HEK293 (cell line): ENCODE data around the gene ILK.
A peak's percentile ranks its signal among the peaks of the same experiment; 100 is the strongest.

Experiments
- BCL11A ChIP-seq: fragments of 450-650 bp; formaldehyde crosslinking; IDR thresholded peaks from 2 replicates; pipeline ENCODE4 v1.5.1; 2016; ENCODE audit warnings: low read depth, missing biosample characterization, missing genetic modification characterization
- EGR2 ChIP-seq: fragments of 450-650 bp; formaldehyde crosslinking; IDR thresholded peaks from 2 replicates; pipeline ENCODE4 v1.5.1; 2016; ENCODE audit warnings: low read depth, missing biosample characterization, missing genetic modification characterization
- GFI1B ChIP-seq: fragments of 450-650 bp; formaldehyde crosslinking; IDR thresholded peaks from 2 replicates; pipeline ENCODE4 v1.5.1; 2016; ENCODE audit warnings: missing biosample characterization, missing genetic modification characterization
- GLIS1 ChIP-seq: fragments of 450-650 bp; formaldehyde crosslinking; IDR thresholded peaks from 2 replicates; pipeline ENCODE4 v1.5.1; 2016; ENCODE audit warnings: missing biosample characterization, missing genetic modification characterization
- KLF1 ChIP-seq: fragments of 450-650 bp; formaldehyde crosslinking; IDR thresholded peaks from 2 replicates; pipeline ENCODE4 v1.5.1; 2016; ENCODE audit warnings: missing biosample characterization, missing genetic modification characterization
- PATZ1 ChIP-seq: fragments of 450-650 bp; formaldehyde crosslinking; IDR thresholded peaks from 2 replicates; pipeline ENCODE4 v1.5.1; 2016; ENCODE audit warnings: missing biosample characterization, missing genetic modification characterization
- PRDM6 ChIP-seq: fragments of 450-650 bp; formaldehyde crosslinking; IDR thresholded peaks from 2 replicates; pipeline ENCODE4 v1.5.1; 2017; ENCODE audit warnings: missing biosample characterization, missing genetic modification characterization
- ZBTB17 ChIP-seq: fragments of 450-650 bp; formaldehyde crosslinking; IDR thresholded peaks from 2 replicates; pipeline ENCODE4 v1.5.1; 2016; ENCODE audit warnings: missing biosample characterization, missing genetic modification characterization
- ZFP41 ChIP-seq: fragments of 450-650 bp; formaldehyde crosslinking; IDR thresholded peaks from 2 replicates; pipeline ENCODE4 v1.5.1; 2016; ENCODE audit warnings: missing biosample characterization, missing genetic modification characterization, borderline replicate concordance
- ZFP69B ChIP-seq: fragments of 450-650 bp; formaldehyde crosslinking; IDR thresholded peaks from 2 replicates; pipeline ENCODE4 v1.5.1; 2016; ENCODE audit warnings: missing biosample characterization, missing genetic modification characterization
- ZNF121 ChIP-seq: fragments of 450-650 bp; formaldehyde crosslinking; IDR thresholded peaks from 2 replicates; pipeline ENCODE4 v1.5.1; 2016; ENCODE audit warnings: missing biosample characterization, missing genetic modification characterization
- ZNF140 ChIP-seq: fragments of 450-650 bp; formaldehyde crosslinking; IDR thresholded peaks from 2 replicates; pipeline ENCODE4 v1.5.1; 2016; ENCODE audit warnings: missing biosample characterization, missing genetic modification characterization
- ZNF16 ChIP-seq: fragments of 450-650 bp; formaldehyde crosslinking; IDR thresholded peaks from 2 replicates; pipeline ENCODE4 v1.5.1; 2016; ENCODE audit warnings: low read depth, missing biosample characterization, missing genetic modification characterization
- ZNF202 ChIP-seq: fragments of 450-650 bp; formaldehyde crosslinking; IDR thresholded peaks from 2 replicates; pipeline ENCODE4 v1.5.1; 2016; ENCODE audit warnings: missing biosample characterization, missing genetic modification characterization, borderline replicate concordance
- ZNF26 ChIP-seq: fragments of 450-650 bp; formaldehyde crosslinking; IDR thresholded peaks from 2 replicates; pipeline ENCODE4 v1.5.1; 2016; ENCODE audit warnings: missing biosample characterization, missing genetic modification characterization
- ZNF292 ChIP-seq: fragments of 450-650 bp; formaldehyde crosslinking; IDR thresholded peaks from 2 replicates; pipeline ENCODE4 v1.5.1; 2016; ENCODE audit warnings: low read depth, missing biosample characterization, missing genetic modification characterization, borderline replicate concordance
- ZNF302 ChIP-seq: fragments of 450-650 bp; formaldehyde crosslinking; IDR thresholded peaks from 2 replicates; pipeline ENCODE4 v1.5.1; 2016; ENCODE audit warnings: missing biosample characterization, missing genetic modification characterization, low read depth
- ZNF426 ChIP-seq: fragments of 450-650 bp; formaldehyde crosslinking; IDR thresholded peaks from 2 replicates; pipeline ENCODE4 v1.5.1; 2017; ENCODE audit warnings: missing biosample characterization, missing genetic modification characterization, mild to moderate bottlenecking, inconsistent platforms, moderate library complexity
- ZNF473 ChIP-seq: fragments of 450-650 bp; formaldehyde crosslinking; IDR thresholded peaks from 2 replicates; pipeline ENCODE4 v1.5.1; 2017; ENCODE audit warnings: missing biosample characterization, missing genetic modification characterization
- ZNF521 ChIP-seq: fragments of 450-650 bp; formaldehyde crosslinking; IDR thresholded peaks from 2 replicates; pipeline ENCODE4 v1.5.1; 2017; ENCODE audit warnings: missing biosample characterization, mild to moderate bottlenecking, missing genetic modification characterization
- ZNF529 ChIP-seq: fragments of 450-650 bp; formaldehyde crosslinking; IDR thresholded peaks from 2 replicates; pipeline ENCODE4 v1.5.1; 2017; ENCODE audit warnings: missing genetic modification characterization, missing biosample characterization; ENCODE audit not compliant: insufficient replicate concordance
- ZNF548 ChIP-seq: fragments of 450-650 bp; formaldehyde crosslinking; IDR thresholded peaks from 2 replicates; pipeline ENCODE4 v1.5.1; 2016; ENCODE audit warnings: missing biosample characterization, missing genetic modification characterization
- ZNF596 ChIP-seq: fragments of 450-650 bp; IDR thresholded peaks from 2 replicates; pipeline ENCODE4 v1.5.0; 2018; ENCODE audit warnings: missing biosample characterization, mild to moderate bottlenecking, missing genetic modification characterization, moderate library complexity
- ZNF629 ChIP-seq: fragments of 450-650 bp; formaldehyde crosslinking; IDR thresholded peaks from 2 replicates; pipeline ENCODE4 v1.5.1; 2017; ENCODE audit warnings: missing biosample characterization, missing genetic modification characterization
- ZNF658 ChIP-seq: fragments of 450-650 bp; formaldehyde crosslinking; IDR thresholded peaks from 2 replicates; pipeline ENCODE4; 2016; ENCODE audit warnings: missing biosample characterization, missing genetic modification characterization
- ZNF704 ChIP-seq: fragments of 450-650 bp; formaldehyde crosslinking; IDR thresholded peaks from 2 replicates; pipeline ENCODE4 v1.5.1; 2016; ENCODE audit warnings: missing biosample characterization, missing genetic modification characterization
- ZNF747 ChIP-seq: fragments of 450-650 bp; formaldehyde crosslinking; IDR thresholded peaks from 2 replicates; pipeline ENCODE4 v1.5.1; 2016; ENCODE audit warnings: missing biosample characterization, missing genetic modification characterization
- ZNF785 ChIP-seq: fragments of 450-650 bp; formaldehyde crosslinking; IDR thresholded peaks from 2 replicates; pipeline ENCODE4 v1.5.1; 2016; ENCODE audit warnings: missing biosample characterization, missing genetic modification characterization
- ZXDB ChIP-seq: fragments of 450-650 bp; formaldehyde crosslinking; IDR thresholded peaks from 2 replicates; pipeline ENCODE4 v1.5.1; 2016; ENCODE audit warnings: missing biosample characterization, missing genetic modification characterization
- TF ChIP-seq, protein P1 (sequence below): fragments of 450-650 bp; formaldehyde crosslinking; IDR thresholded peaks from 2 replicates; pipeline ENCODE4 v1.5.1; 2016; ENCODE audit warnings: missing biosample characterization, missing genetic modification characterization
- TF ChIP-seq, protein P2 (sequence below): fragments of 450-650 bp; formaldehyde crosslinking; IDR thresholded peaks from 2 replicates; pipeline ENCODE4 v1.5.1; 2017; ENCODE audit warnings: missing biosample characterization, missing genetic modification characterization

Gene ILK

GRCh38 chr11:6619004-6619745 is 15.6 kb downstream of the ILK start, which contains the start of gene TPP1 (continued):
- TF ChIP-seq ZNF596 (tag by site-specific recombination) (no peak), ZNF629 (tag by site-specific recombination) (0 out of 2 replicates have a peak, but pooled peaks have one; percentile 50), ZNF521 (tag by site-specific recombination) (no peak), ZNF529 (tag by site-specific recombination) (no peak), ZNF302 (tag by site-specific recombination) (no peak), GLIS1 (peak; percentile 53; the same call in 1 of the 2 replicates), ZFP69B (tag by site-specific recombination) (no peak), PATZ1 (tag by site-specific recombination) (peak; percentile 75), ZNF548 (no peak), ZNF202 (tag by site-specific recombination) (no peak), PRDM6 (no peak), ZNF704 (no peak), ZNF121 (tag by site-specific recombination) (no peak), BCL11A (tag by site-specific recombination) (no peak), GFI1B (tag by site-specific recombination) (no peak), ZNF140 (no peak), ZNF16 (tag by site-specific recombination) (no peak), ZNF747 (tag by site-specific recombination) (no peak), ZBTB17 (tag by site-specific recombination) (peak; percentile 45; the same call in 1 of the 2 replicates), KLF1 (tag by site-specific recombination) (peak; percentile 70), ZNF26 (tag by site-specific recombination) (no peak), ZNF426 (tag by site-specific recombination) (no peak), ZFP41 (tag by site-specific recombination) (no peak), ZNF658 (no peak), ZXDB (tag by site-specific recombination) (peak; percentile 42; the same call in 1 of the 2 replicates), ZNF473 (tag by site-specific recombination) (no peak), ZNF785 (no peak), ZNF292 (tag by site-specific recombination) (no peak), EGR2 (no peak)
- TF ChIP-seq, protein P1, sequence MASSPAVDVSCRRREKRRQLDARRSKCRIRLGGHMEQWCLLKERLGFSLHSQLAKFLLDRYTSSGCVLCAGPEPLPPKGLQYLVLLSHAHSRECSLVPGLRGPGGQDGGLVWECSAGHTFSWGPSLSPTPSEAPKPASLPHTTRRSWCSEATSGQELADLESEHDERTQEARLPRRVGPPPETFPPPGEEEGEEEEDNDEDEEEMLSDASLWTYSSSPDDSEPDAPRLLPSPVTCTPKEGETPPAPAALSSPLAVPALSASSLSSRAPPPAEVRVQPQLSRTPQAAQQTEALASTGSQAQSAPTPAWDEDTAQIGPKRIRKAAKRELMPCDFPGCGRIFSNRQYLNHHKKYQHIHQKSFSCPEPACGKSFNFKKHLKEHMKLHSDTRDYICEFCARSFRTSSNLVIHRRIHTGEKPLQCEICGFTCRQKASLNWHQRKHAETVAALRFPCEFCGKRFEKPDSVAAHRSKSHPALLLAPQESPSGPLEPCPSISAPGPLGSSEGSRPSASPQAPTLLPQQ (tag by site-specific recombination), result 0 out of 2 replicates have a peak, but pooled peaks have one; percentile 32
- TF ChIP-seq, protein P2, sequence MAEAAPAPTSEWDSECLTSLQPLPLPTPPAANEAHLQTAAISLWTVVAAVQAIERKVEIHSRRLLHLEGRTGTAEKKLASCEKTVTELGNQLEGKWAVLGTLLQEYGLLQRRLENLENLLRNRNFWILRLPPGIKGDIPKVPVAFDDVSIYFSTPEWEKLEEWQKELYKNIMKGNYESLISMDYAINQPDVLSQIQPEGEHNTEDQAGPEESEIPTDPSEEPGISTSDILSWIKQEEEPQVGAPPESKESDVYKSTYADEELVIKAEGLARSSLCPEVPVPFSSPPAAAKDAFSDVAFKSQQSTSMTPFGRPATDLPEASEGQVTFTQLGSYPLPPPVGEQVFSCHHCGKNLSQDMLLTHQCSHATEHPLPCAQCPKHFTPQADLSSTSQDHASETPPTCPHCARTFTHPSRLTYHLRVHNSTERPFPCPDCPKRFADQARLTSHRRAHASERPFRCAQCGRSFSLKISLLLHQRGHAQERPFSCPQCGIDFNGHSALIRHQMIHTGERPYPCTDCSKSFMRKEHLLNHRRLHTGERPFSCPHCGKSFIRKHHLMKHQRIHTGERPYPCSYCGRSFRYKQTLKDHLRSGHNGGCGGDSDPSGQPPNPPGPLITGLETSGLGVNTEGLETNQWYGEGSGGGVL, result no peak
